NCI-H82 (cell line): Measurements from ENCODE around the gene SDHB.
A peak's percentile ranks its signal among the peaks of the same experiment; 100 is the strongest.
"Not testable (repeated sequence)": the region's sequence is repeated elsewhere in the genome, so short reads cannot be mapped to it uniquely, and the experiment has no call there.

ENCODE experiments used
- DNase-seq: peaks from one replicate; lab custom pipeline; 2025; lab: John Stamatoyannopoulos, UW

SDHB gene

GRCh38 chr1:17075470-17076255, 21.8 kb upstream of the SDHB start:
- DNase-seq: peak; percentile 62

- DNase-seq: no peak
Observed at GRCh38 chr1:17071794-17072193, 18.0 kb upstream of the SDHB start.

- DNase-seq: peak; percentile 10
Observed at GRCh38 chr1:17070163-17070525, 16.3 kb upstream of the SDHB start.

- no peak for DNase-seq
Observed at GRCh38 chr1:17069452-17070162, 15.8 kb upstream of the SDHB start.

GRCh38 chr1:17068789-17069188, 15.0 kb upstream of the SDHB start:
- DNase-seq: no peak

- no peak for DNase-seq
Observed at GRCh38 chr1:17067465-17068240, 13.8 kb upstream of the SDHB start.

GRCh38 chr1:17067069-17067426, 13.2 kb upstream of the SDHB start:
- no peak for DNase-seq

- DNase-seq: no peak
Observed at GRCh38 chr1:17066361-17067068, 12.7 kb upstream of the SDHB start.

- no peak for DNase-seq
Observed at GRCh38 chr1:17065666-17066065, 11.8 kb upstream of the SDHB start.

GRCh38 chr1:17062751-17063150, 8.9 kb upstream of the SDHB start:
- not testable (repeated sequence) for DNase-seq

GRCh38 chr1:17061892-17062291, 8.1 kb upstream of the SDHB start:
- DNase-seq: peak; percentile 8

GRCh38 chr1:17061486-17061885, 7.7 kb upstream of the SDHB start:
- no peak for DNase-seq

- DNase-seq: no peak
Observed at GRCh38 chr1:17060306-17060749, 6.5 kb upstream of the SDHB start.

GRCh38 chr1:17059391-17060305, 5.8 kb upstream of the SDHB start:
- peak; percentile 84 for DNase-seq

GRCh38 chr1:17056551-17056950, 2.7 kb upstream of the SDHB start:
- DNase-seq: no peak

GRCh38 chr1:17055801-17056200, 2.0 kb upstream of the SDHB start:
- no peak for DNase-seq

- DNase-seq: peak; percentile 28
Observed at GRCh38 chr1:17053086-17053684, 647 bp downstream of the SDHB start.

GRCh38 chr1:17052641-17053040, 1.2 kb downstream of the SDHB start:
- no peak for DNase-seq

GRCh38 chr1:17052038-17052437, 1.8 kb downstream of the SDHB start:
- no peak for DNase-seq

- DNase-seq: no peak
Observed at GRCh38 chr1:17047924-17048323, 5.9 kb downstream of the SDHB start.

- DNase-seq: no peak
Observed at GRCh38 chr1:17046334-17046657, 7.5 kb downstream of the SDHB start.
